Measurements from ENCODE around the gene CHMP2A. TPM values are rescaled to one million over a fixed set of nuclear protein-coding genes. Genes with fewer than 3 reads are reported as not detected.

Gene CHMP2A
- total RNA-seq, 1 donor from 2014 or later, result 47.7 TPM

- no peak for DNase-seq
Measured at GRCh38 chr19:58536852-58537798, 17.8 kb downstream of the CHMP2A start.

GRCh38 chr19:58535857-58536256 is 19.0 kb downstream of the CHMP2A start:
- no peak for DNase-seq

- DNase-seq, result no peak
Measured at GRCh38 chr19:58531034-58531840, 23.7 kb downstream of the CHMP2A start.

GRCh38 chr19:58529405-58529804 is 25.5 kb downstream of the CHMP2A start:
- DNase-seq, result no peak

- no peak for DNase-seq
Measured at GRCh38 chr19:58522709-58523108, 32.2 kb downstream of the CHMP2A start.

GRCh38 chr19:58521651-58522050 is 33.3 kb downstream of the CHMP2A start:
- no peak for DNase-seq

- no peak for DNase-seq
Measured at GRCh38 chr19:58520257-58520599, 34.7 kb downstream of the CHMP2A start.

- peak; percentile 93 for DNase-seq
Measured at GRCh38 chr19:58519355-58520256, 35.3 kb downstream of the CHMP2A start, which contains the start of gene ZBTB45. ZBTB45 (minus strand) TSS chr19:58519810; CDS start chr19:58517673, 2,137 bp downstream.

GRCh38 chr19:58519087-58519354 is 35.9 kb downstream of the CHMP2A start:
- DNase-seq, result no peak

- DNase-seq, result no peak
Measured at GRCh38 chr19:58518256-58519086, 36.4 kb downstream of the CHMP2A start.

- no peak for DNase-seq
Measured at GRCh38 chr19:58516964-58517833, 37.7 kb downstream of the CHMP2A start.

GRCh38 chr19:58516246-58516836 is 38.6 kb downstream of the CHMP2A start:
- no peak for DNase-seq

- DNase-seq, result no peak
Measured at GRCh38 chr19:58515259-58515658, 39.6 kb downstream of the CHMP2A start.

GRCh38 chr19:58514564-58515022 is 40.3 kb downstream of the CHMP2A start:
- no peak for DNase-seq

GRCh38 chr19:58513694-58514563 is 41.0 kb downstream of the CHMP2A start:
- peak; percentile 82 for DNase-seq

GRCh38 chr19:58513213-58513693 is 41.7 kb downstream of the CHMP2A start:
- no peak for DNase-seq

GRCh38 chr19:58511353-58512208 is 43.3 kb downstream of the CHMP2A start, which contains the start of gene SLC27A5:
SLC27A5 (minus strand) TSS chr19:58511992; CDS start chr19:58511955, 37 bp downstream.
- no peak for DNase-seq

Measured in occipital lobe (tissue), 2 donors.